ENCODE data around the gene UBE2S. TPM values are rescaled to one million over a fixed set of nuclear protein-coding genes. Genes with fewer than 3 reads are reported as not detected.
"Not testable (repeated sequence)": the region's sequence is repeated elsewhere in the genome, so short reads cannot be mapped to it uniquely, and the experiment has no call there.

Gene UBE2S
- total RNA-seq, 4 donors from 2014 or later, result 8.0 to 16.2 (median 9.9) TPM

- 7 to 21% methylated on average over 7 of the region's 7 CpGs for WGBS, 2 donors
- no peak overlapping the region for H3K4me3 ChIP-seq
- H3K36me3 ChIP-seq, result no peaks in the 10 kb centered on the region
- peak overlapping the region in 2 of 4 donors; percentile 43 to 58 for H3K27ac ChIP-seq
- TF ChIP-seq EP300 (IDR thresholded peaks at IDR 0.05), result no peak
- TF ChIP-seq, protein P1, sequence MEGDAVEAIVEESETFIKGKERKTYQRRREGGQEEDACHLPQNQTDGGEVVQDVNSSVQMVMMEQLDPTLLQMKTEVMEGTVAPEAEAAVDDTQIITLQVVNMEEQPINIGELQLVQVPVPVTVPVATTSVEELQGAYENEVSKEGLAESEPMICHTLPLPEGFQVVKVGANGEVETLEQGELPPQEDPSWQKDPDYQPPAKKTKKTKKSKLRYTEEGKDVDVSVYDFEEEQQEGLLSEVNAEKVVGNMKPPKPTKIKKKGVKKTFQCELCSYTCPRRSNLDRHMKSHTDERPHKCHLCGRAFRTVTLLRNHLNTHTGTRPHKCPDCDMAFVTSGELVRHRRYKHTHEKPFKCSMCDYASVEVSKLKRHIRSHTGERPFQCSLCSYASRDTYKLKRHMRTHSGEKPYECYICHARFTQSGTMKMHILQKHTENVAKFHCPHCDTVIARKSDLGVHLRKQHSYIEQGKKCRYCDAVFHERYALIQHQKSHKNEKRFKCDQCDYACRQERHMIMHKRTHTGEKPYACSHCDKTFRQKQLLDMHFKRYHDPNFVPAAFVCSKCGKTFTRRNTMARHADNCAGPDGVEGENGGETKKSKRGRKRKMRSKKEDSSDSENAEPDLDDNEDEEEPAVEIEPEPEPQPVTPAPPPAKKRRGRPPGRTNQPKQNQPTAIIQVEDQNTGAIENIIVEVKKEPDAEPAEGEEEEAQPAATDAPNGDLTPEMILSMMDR (IDR thresholded peaks at IDR 0.05), result peak; percentile 53 to 77 (median 68)
- H3K9me3 ChIP-seq, result no peaks in the 10 kb centered on the region
- H3K27me3 ChIP-seq, result no peaks in the 10 kb centered on the region
- peaks cover 0 to 8% (median 0%) of the 10 kb centered on the region in 4 donors for H3K4me1 ChIP-seq
- DNase-seq (ENCODE audit: low spot score in 2 of 2), result peak in 1 of 2 donors; percentile 54
These were observed 10.6 kb upstream of the UBE2S start for GRCh38 chr19:55418185-55418584.

- H3K4me3 ChIP-seq, result no peak overlapping the region
These were observed 2.6 kb upstream of the UBE2S start for GRCh38 chr19:55410168-55410567.

DNA sequence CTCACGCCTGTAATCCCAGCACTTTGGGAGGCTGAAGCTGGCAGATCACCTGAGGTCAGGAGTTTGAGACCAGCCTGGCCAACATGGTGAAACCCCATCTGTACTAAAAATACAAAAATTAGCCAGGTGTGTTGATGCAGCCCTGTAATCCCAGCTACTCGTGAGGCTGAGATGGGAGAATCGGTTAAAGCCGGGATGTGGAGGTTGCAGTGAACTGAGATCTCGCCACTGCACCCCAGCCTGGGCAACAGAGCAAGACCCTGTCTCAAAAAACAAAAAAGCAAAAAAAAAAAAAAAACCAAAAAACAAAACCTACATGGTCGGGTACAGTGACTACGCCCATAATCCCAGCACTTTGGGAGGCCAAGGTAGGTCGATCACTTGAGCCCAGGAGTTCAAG, 1.6 kb upstream of the UBE2S start:
- Histone ChIP-seq H3K36me3 (peaks cover 0 to 14% (median 0%) of the 10 kb centered on the region in 3 donors), H3K4me1 (peaks cover 0 to 23% (median 13%) of the 10 kb centered on the region in 4 donors)
- not testable (repeated sequence) for H3K27ac ChIP-seq; H3K4me3 ChIP-seq; H3K27me3 ChIP-seq; H3K9me3 ChIP-seq; DNase-seq (ENCODE audit: low spot score in 2 of 2)
- WGBS, 2 donors, result 91 to 97% methylated on average over 8 of the region's 8 CpGs

More at GRCh38 chr19:55410168-55410567, 2.6 kb upstream of the UBE2S start:
- WGBS, 2 donors, result 95 to 96% methylated on average over 2 of the region's 2 CpGs
- TF ChIP-seq EP300 (IDR thresholded peaks at IDR 0.05) (no peak), POLR2A (IDR thresholded peaks at IDR 0.05) (no peak)
- TF ChIP-seq, protein P1 (IDR thresholded peaks at IDR 0.05), result no peak
- Histone ChIP-seq H3K4me1 (peaks cover 0 to 23% (median 13%) of the 10 kb centered on the region in 4 donors), H3K27ac (no peak overlapping the region), H3K27me3 (no peaks in the 10 kb centered on the region), H3K9me3 (no peaks in the 10 kb centered on the region), H3K36me3 (peaks cover 0 to 7% (median 0%) of the 10 kb centered on the region in 3 donors)
- DNase-seq (ENCODE audit: low spot score in 2 of 2), result no peak

DNA sequence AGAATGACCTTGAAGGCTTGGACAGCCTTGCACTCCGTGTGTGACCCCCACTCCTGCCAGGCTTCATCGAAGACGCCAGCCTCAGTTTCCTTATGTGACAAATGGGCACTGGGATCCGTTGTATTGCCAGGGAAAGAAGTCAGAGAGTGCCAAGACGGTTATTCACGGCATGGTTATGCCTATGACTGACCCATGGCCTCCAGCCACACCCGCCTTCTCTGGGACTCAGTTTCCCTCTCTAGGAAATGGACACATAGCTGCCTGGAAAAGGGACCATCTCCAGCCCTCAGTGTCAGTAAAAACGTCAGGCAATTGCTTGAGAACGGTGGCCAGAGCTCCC, 915 bp upstream of the UBE2S start:
- peak overlapping the region; percentile 95 to 98 (median 98) for H3K27ac ChIP-seq
- 67 to 69% methylated on average over 9 of the region's 9 CpGs for WGBS, 2 donors
- DNase-seq (ENCODE audit: low spot score in 2 of 2), result no peak
- no peaks in the 10 kb centered on the region for H3K27me3 ChIP-seq
- H3K9me3 ChIP-seq, result no peaks in the 10 kb centered on the region
- H3K4me3 ChIP-seq, result peak overlapping the region; percentile 41 to 95 (median 80)
- H3K4me1 ChIP-seq, result peaks cover 0 to 23% (median 13%) of the 10 kb centered on the region in 4 donors
- H3K36me3 ChIP-seq, result peaks cover 0 to 21% (median 0%) of the 10 kb centered on the region in 3 donors
- TF ChIP-seq POLR2A (IDR thresholded peaks at IDR 0.05) (no peak), EP300 (IDR thresholded peaks at IDR 0.05) (no peak)
- TF ChIP-seq, protein P1 (IDR thresholded peaks at IDR 0.05), result peak in 1 of 5 experiments; percentile 5

- H3K36me3 ChIP-seq, result peaks cover 0 to 27% (median 2%) of the 10 kb centered on the region in 3 donors
- peak; percentile 94 to 96 for DNase-seq (ENCODE audit: low spot score in 2 of 2)
- H3K27ac ChIP-seq, result peak overlapping the region; percentile 95 to 98 (median 98)
- peak overlapping the region; percentile 76 to 99 (median 90) for H3K4me3 ChIP-seq
- 1% methylated on average over 67 to 72 of the region's 72 CpGs for WGBS, 2 donors
- no peak for TF ChIP-seq POLR2A (IDR thresholded peaks at IDR 0.05)
- TF ChIP-seq, protein P1 (IDR thresholded peaks at IDR 0.05), result peak in 1 of 5 experiments; percentile 10
- TF ChIP-seq EP300 (IDR thresholded peaks at IDR 0.05), result peak; percentile 73 to 91
- H3K4me1 ChIP-seq, result peaks cover 0 to 27% (median 14%) of the 10 kb centered on the region in 4 donors
- no peaks in the 10 kb centered on the region for H3K9me3 ChIP-seq
- H3K27me3 ChIP-seq, result no peaks in the 10 kb centered on the region
These were observed 378 bp upstream of the UBE2S start for GRCh38 chr19:55407800-55408532.

All from tibial nerve (tissue), 4 donors.